ENCODE results near the gene CELA2B.
A peak's percentile ranks its signal among the peaks of the same experiment; 100 is the strongest.
"Not testable (repeated sequence)": the region's sequence is repeated elsewhere in the genome, so short reads cannot be mapped to it uniquely, and the experiment has no call there.

The CELA2B gene

DNA sequence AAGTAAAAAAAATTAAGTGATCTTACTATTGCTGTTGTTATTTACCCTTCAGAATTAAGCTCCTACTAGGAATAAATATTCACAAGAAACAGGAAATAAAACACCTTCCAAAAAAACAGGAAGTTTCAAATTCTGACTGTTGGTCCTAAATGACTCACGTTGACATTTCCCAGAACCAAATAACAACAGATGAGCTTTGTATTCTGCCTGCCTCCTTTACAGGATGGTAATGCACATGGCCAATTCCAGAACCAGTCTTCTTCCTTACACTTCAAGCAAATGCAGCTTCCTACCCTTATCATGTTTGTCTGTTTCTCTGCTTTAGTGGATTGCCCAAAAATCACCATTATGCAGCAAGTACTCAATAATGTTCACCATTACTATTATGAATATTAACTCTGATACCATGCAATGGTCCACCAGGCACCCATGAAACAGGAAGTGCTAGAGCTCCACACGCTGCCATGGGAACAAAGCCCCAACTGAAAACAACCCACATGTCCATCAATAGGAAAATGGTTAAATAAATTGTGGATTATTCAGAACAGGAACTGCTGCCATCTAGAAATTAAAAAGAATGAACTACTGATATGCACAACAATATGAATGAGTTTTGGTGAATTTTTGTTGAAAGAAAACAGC is 39.2 kb downstream of the CELA2B start:
- DNase-seq: no peak
- intact Hi-C loops (cut with DNase I): no loop called here

DNA sequence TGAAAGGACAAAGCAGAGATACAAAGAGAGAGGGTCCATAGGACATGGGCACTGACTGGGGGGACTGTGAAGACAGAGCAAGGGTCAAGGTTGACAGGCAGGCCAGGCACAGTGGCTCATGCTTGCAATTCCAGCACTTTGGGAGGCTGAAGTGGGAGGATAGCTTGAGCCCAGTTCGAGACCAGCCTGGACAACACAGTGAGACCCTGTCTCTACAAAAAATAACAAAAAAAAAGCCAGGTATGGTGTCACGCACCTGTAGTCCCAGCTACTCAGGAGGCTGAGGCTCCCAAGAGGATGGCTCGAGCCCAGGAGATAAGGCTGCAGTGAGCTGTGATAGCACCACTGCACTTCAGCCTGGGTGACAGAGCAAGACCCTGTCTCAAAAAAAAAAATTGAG is 43.7 kb downstream of the CELA2B start:
- no peak for DNase-seq
- intact Hi-C loops (cut with DNase I): no loop called here

- DNase-seq; intact Hi-C loops (cut with DNase I): not testable (repeated sequence)
These were observed 45.5 kb downstream of the CELA2B start for GRCh38 chr1:15521206-15521906.

- no peak for DNase-seq
These were observed 46.6 kb downstream of the CELA2B start for GRCh38 chr1:15522551-15522950.

DNA sequence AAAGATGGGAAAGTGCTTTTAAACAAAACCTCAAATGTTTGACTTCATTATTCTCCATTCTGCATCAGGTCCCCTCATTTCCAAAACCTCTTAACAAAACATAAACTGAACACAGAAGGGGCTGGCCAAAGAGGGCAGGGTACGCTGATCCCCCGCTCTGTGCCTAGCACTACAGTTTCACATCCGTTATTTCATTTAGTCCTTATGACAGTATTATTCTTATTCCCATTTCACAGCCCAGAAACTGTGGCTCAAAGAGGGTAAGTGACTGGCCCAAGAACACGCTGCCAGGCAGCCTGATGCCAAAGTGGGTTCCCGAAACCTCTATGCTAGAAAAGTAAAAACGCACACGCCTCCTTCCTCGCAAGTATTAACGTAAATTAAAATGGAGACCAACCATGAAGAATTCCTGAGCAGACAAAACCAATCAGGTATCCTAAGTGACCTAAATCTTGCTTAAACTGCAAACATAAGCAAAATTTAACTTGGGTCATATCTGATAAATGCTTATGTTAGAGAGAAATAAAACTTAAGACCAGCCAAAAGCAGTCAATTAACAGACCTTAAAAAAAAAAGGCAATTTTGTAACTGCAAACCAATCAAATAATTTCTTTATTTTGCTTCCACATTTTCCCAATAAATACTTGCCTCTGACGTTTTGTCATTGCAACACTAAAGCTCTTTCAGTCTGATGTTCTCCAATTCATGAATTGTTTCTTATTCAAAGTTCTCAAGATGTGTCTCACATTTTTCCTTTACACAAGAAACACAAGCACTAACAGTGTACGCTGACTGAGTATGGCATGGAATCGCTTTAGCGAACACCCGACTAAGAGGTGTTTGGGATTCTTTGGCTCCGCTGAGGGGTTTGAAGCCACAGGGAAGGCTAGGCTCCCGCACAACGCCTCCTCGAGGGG is 47.5 kb downstream of the CELA2B start:
- intact Hi-C loops (cut with DNase I): loop anchor here (2.0 kb wide), 1 partner anchor 93 kb away; the partner anchor contains the start of gene DDI2

More at GRCh38 chr1:15522551-15522950, 46.6 kb downstream of the CELA2B start:
- intact Hi-C loops (cut with DNase I): no loop called here

GRCh38 chr1:15524021-15524282 is 48.0 kb downstream of the CELA2B start, which contains the start of gene CASP9:
Gene CASP9 (minus strand): TSS chr1:15524215. CDS start chr1:15524200, 15 bp downstream.
- intact Hi-C loops (cut with DNase I): loop anchor here (2.0 kb wide), 1 partner anchor 93 kb away; the partner anchor contains the start of gene DDI2
- DNase-seq: no peak

More for the DNA sequence above, 47.5 kb downstream of the CELA2B start:
- DNase-seq: peak in 2 of 42 donors; percentile 7 to 23

- intact Hi-C loops (cut with DNase I): loop anchor here (2.0 kb wide), 1 partner anchor 92 kb away; the partner anchor contains the start of gene DDI2
- DNase-seq: peak; percentile 99 to 100 (median 100)
These were observed 48.6 kb downstream of the CELA2B start for GRCh38 chr1:15524283-15525049.

GRCh38 chr1:15525050-15526020 is 49.4 kb downstream of the CELA2B start:
- intact Hi-C loops (cut with DNase I): loop anchor here (2.0 kb wide), 1 partner anchor 91 kb away; the partner anchor contains the start of gene DDI2
- peak in 4 of 42 donors; percentile 12 to 53 (median 18) for DNase-seq

DNA sequence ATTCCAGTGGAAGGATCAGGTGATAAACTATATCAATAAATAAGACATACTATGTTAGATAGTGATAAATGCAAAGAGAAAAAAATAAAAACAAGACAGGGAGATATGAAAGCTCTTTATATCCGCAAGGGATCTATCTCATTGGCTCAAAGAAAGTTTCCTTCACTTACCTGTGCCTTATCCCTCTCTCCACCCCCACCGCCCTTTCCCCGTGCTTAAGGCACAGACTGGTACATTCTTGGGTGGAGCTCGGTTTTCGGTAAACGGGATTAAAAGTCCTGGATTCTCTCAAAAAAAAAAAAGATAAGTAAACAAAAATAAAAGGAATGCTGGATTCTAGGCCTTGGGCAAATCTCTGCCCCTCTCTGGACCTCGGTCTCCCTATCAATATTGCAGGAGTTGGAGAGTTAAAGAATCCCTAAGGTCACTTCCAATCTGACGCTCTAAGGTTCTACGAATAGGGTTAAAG is 50.2 kb downstream of the CELA2B start:
- peak in 3 of 42 donors; percentile 17 to 46 (median 32) for DNase-seq
- intact Hi-C loops (cut with DNase I): no loop called here

GRCh38 chr1:15526490-15527339 is 50.8 kb downstream of the CELA2B start, which contains the start of gene DNAJC16:
Gene DNAJC16 (plus strand): TSS chr1:15526848. CDS start chr1:15529106, 2,258 bp downstream.
- intact Hi-C loops (cut with DNase I): no loop called here
- peak; percentile 97 to 100 (median 99) for DNase-seq

GRCh38 chr1:15531003-15531402 is 55.1 kb downstream of the CELA2B start:
- peak in 7 of 42 donors; percentile 15 to 54 (median 38) for DNase-seq
- intact Hi-C loops (cut with DNase I): no loop called here

DNA sequence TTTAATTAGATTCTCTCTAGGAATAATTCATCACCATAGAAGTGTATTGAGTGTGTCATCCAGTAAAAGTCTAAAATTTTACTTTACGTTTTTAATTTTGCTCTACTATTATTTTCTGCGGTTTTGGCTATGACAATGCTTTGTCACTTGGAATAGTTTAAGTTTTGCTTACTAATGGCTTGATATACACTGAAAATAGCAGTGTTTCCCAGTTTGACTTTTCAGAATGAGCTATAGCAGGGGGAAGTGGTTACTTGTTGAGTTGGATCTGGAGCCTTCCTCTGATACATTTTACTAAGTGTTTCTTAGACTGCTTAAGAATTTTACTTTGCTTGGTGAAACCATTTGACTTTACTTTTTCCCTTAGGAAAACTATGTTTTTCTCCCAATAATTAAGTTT is 55.8 kb downstream of the CELA2B start:
- intact Hi-C loops (cut with DNase I): no loop called here
- no peak for DNase-seq

GRCh38 chr1:15538771-15539170 is 62.9 kb downstream of the CELA2B start:
- intact Hi-C loops (cut with DNase I): no loop called here
- DNase-seq: peak in 1 of 42 donors; percentile 27

GRCh38 chr1:15540186-15540585 is 64.3 kb downstream of the CELA2B start:
- DNase-seq: peak in 1 of 42 donors; percentile 16
- intact Hi-C loops (cut with DNase I): no loop called here

Data from head of caudate nucleus (tissue), 42 donors.